HG02943 (cell line): ENCODE results near the gene RBCK1.
"Not testable (repeated sequence)": the region's sequence is repeated elsewhere in the genome, so short reads cannot be mapped to it uniquely, and the experiment has no call there.

Experiments
- ATAC-seq: cut with Tn5 transposase; IDR thresholded peaks from one replicate; pipeline ENCODE4 v1.9.1; 2021; ENCODE audit warnings: mild to moderate bottlenecking, low read depth, moderate library complexity; ENCODE audit not compliant: unreplicated experiment

Gene RBCK1

GRCh38 chr20:407953-408842 lies at the start of gene RBCK1:
RBCK1 (plus strand) TSS chr20:408299; CDS start chr20:408758, 459 bp downstream.
- peak; percentile 63 for ATAC-seq

GRCh38 chr20:358891-359555 lies 49.1 kb upstream of the RBCK1 start:
- ATAC-seq, result no peak

- ATAC-seq, result no peak
These were observed 46.5 kb upstream of the RBCK1 start for GRCh38 chr20:361561-361960.

- no peak for ATAC-seq
These were observed 45.5 kb upstream of the RBCK1 start for GRCh38 chr20:362271-363254.

- ATAC-seq, result no peak
These were observed 44.6 kb upstream of the RBCK1 start for GRCh38 chr20:363319-364078.

- no peak for ATAC-seq
These were observed 42.9 kb upstream of the RBCK1 start for GRCh38 chr20:364905-365794.

- ATAC-seq, result no peak
These were observed 41.9 kb upstream of the RBCK1 start for GRCh38 chr20:366041-366718.

GRCh38 chr20:366719-367485 lies 41.2 kb upstream of the RBCK1 start:
- no peak for ATAC-seq

- ATAC-seq, result no peak
These were observed 40.6 kb upstream of the RBCK1 start for GRCh38 chr20:367486-367887.

- ATAC-seq, result no peak
These were observed 39.2 kb upstream of the RBCK1 start for GRCh38 chr20:368915-369314.

- ATAC-seq, result no peak
These were observed 37.9 kb upstream of the RBCK1 start for GRCh38 chr20:370151-370600.

- no peak for ATAC-seq
These were observed 36.9 kb upstream of the RBCK1 start for GRCh38 chr20:370977-371754.

- ATAC-seq, result no peak
These were observed 36.1 kb upstream of the RBCK1 start for GRCh38 chr20:371755-372542.

GRCh38 chr20:372543-373082 lies 35.5 kb upstream of the RBCK1 start:
- ATAC-seq, result not testable (repeated sequence)

GRCh38 chr20:373171-373890 lies 34.8 kb upstream of the RBCK1 start:
- no peak for ATAC-seq
